Suprapubic skin (tissue), 4 donors: ENCODE measurements around the gene SIK2.

ENCODE experiments used
- CTCF ChIP-seq, 2 donors: fragments of 200-600 bp in 1 of 2; fragments of 450-650 bp in 1 of 2; sonication (generic) in 1 of 2; IDR thresholded peaks; one replicate each; pipeline ENCODE4 v1.5.1; 2016 to 2019; ENCODE audit warnings: antibody characterized with exemption in 2 of 2, mild to moderate bottlenecking in 1 of 2, moderate library complexity in 1 of 2
- EP300 ChIP-seq: sonication (generic); formaldehyde crosslinking; IDR thresholded peaks from one replicate; pipeline ENCODE4 v1.6.1; 2017; ENCODE audit warnings: antibody characterized with exemption
- POLR2AphosphoS5 ChIP-seq, 3 donors: sonication (generic); formaldehyde crosslinking; IDR thresholded peaks; one replicate each; pipeline ENCODE4 v1.6.1; 2017; ENCODE audit warnings: antibody characterized with exemption in 3 of 3

- TF ChIP-seq CTCF (IDR thresholded peaks at IDR 0.05) = no peak
- no peak for TF ChIP-seq POLR2AphosphoS5 (IDR thresholded peaks at IDR 0.05)
- no peak for TF ChIP-seq EP300
Observed at GRCh38 chr11:111683806-111684205, 81.6 kb downstream of the SIK2 start.
